HCT116 (cell line): ENCODE measurements around the gene SPOCD1. TPM values are rescaled to one million over a fixed set of nuclear protein-coding genes. Genes with fewer than 3 reads are reported as not detected.

Source experiments
- ATAC-seq: fragments of 200-7000 bp; cut with Tn5 transposase; 2 replicates; pipeline ENCODE4 v1.9.1; 2020; ENCODE audit warnings: mild to moderate bottlenecking, moderate library complexity
- BruUV-seq: library from RNA; stranded (reverse); fragments of 400-500 nt; replicated peaks from 2 replicates; lab custom pipeline; 2021; lab: Mats Ljungman, UMichigan
- CTCF ChIA-PET: fragments of 300-600 bp; sonication (Branson Sonifier 250); formaldehyde crosslinking; loops from one replicate; lab custom pipeline; 2021; ENCODE audit warnings: antibody characterized with exemption; lab: Charles Lee
- POLR2A ChIA-PET: fragments of 300-600, 350-600 bp; sonication (Branson Sonifier 250); formaldehyde crosslinking; loops from one replicate; lab custom pipeline; 2021; ENCODE audit warnings: antibody characterized with exemption; lab: Charles Lee
- RAD21 ChIA-PET, 2 experiments: fragments of 300-600 bp; sonication (Branson Sonifier 250); formaldehyde crosslinking; loops; one replicate each; lab custom pipeline; 2023; ENCODE audit warnings: low total read pairs in 2 of 2; ENCODE audit not compliant: uncharacterized antibody in 2 of 2, unreplicated experiment in 2 of 2, low non-redundant PET in 1 of 2; lab: Charles Lee
- DNase-seq: peaks from one replicate; pipeline ENCODE4 v3.0.0-alpha.2; 2010; ENCODE audit warnings: low read depth, low spot score
- H2AFZ ChIP-seq: fragments of 200-600 bp; shearing (Covaris generic), sonication (generic); 2 replicates; pipeline ENCODE4 v1.6.1; 2017; ENCODE audit warnings: low read depth, mixed run types, mixed read lengths, antibody characterized with exemption, low read length; ENCODE audit not compliant: poor library complexity, severe bottlenecking
- H3K27ac ChIP-seq: 2 replicates; pipeline ENCODE4 v1.5.1; 2012; ENCODE audit warnings: low read depth, low read length
- H3K27me3 ChIP-seq: fragments of 200-600 bp; sonication (generic); 2 replicates; pipeline ENCODE4 v1.6.1; 2016; ENCODE audit warnings: mixed run types, low read length, mixed read lengths; ENCODE audit not compliant: insufficient read depth
- H3K36me3 ChIP-seq, 2 experiments: fragments of 200-500 bp in 1 of 2; fragments of 200-600 bp in 1 of 2; sonication (Bioruptor generic) in 1 of 2; sonication (generic) in 1 of 2; 2 replicates each; pipeline versions ENCODE4 v1.5.1 to v1.6.1; 2014 to 2016; ENCODE audit warnings: low read length in 2 of 2, inconsistent platforms in 1 of 2, mixed read lengths in 1 of 2, mixed run types in 1 of 2; ENCODE audit not compliant: insufficient read depth in 2 of 2, control insufficient read depth in 1 of 2
- H3K4me1 ChIP-seq, 2 experiments: fragments of 200-600 bp in 1 of 2; sonication (generic) in 1 of 2; 2 replicates each; pipeline versions ENCODE4 v1.5.1 to v1.6.1; 2012 to 2017; ENCODE audit warnings: low read length in 2 of 2, inconsistent platforms in 1 of 2, mild to moderate bottlenecking in 1 of 2, mixed read lengths in 1 of 2, mixed run types in 1 of 2, moderate library complexity in 1 of 2; ENCODE audit not compliant: insufficient read depth in 2 of 2, control insufficient read depth in 1 of 2
- H3K4me2 ChIP-seq: fragments of 200-600 bp; sonication (generic); 2 replicates; pipeline ENCODE4 v1.6.1; 2017; ENCODE audit warnings: mixed run types, low read length, mixed read lengths
- H3K4me3 ChIP-seq, 2 experiments: fragments of 200-600 bp in 1 of 2; sonication (generic) in 1 of 2; replicated peaks in 1 of 2; 2 replicates each; pipeline ENCODE4 v1.5.1; 2011 to 2016; ENCODE audit warnings: low read length in 2 of 2, control low read depth in 1 of 2, low read depth in 1 of 2, mild to moderate bottlenecking in 1 of 2, mixed read lengths in 1 of 2, mixed run types in 1 of 2
- H3K79me2 ChIP-seq: fragments of 200-600 bp; sonication (generic); 2 replicates; pipeline ENCODE4 v1.6.1; 2017; ENCODE audit warnings: mild to moderate bottlenecking, mixed run types, low read length, moderate library complexity, mixed read lengths; ENCODE audit not compliant: insufficient read depth
- H3K9ac ChIP-seq: fragments of 200-600 bp; sonication (generic); 2 replicates; pipeline ENCODE4 v1.6.1; 2016; ENCODE audit warnings: low read length, mixed read lengths
- H3K9me2 ChIP-seq: fragments of 200-600 bp; sonication (generic), shearing (Covaris generic); 2 replicates; pipeline ENCODE4 v1.6.1; 2017; ENCODE audit warnings: mixed run types, mild to moderate bottlenecking, moderate library complexity; ENCODE audit not compliant: insufficient read depth
- H3K9me3 ChIP-seq, 2 experiments: fragments of 200-500 bp in 1 of 2; fragments of 200-600 bp in 1 of 2; sonication (Bioruptor generic) in 1 of 2; sonication (generic) in 1 of 2; 2 replicates each; pipeline ENCODE4 v1.6.1; 2014 to 2017; ENCODE audit warnings: low read length in 2 of 2, mixed read lengths in 2 of 2, inconsistent platforms in 1 of 2, low read depth in 1 of 2, mild to moderate bottlenecking in 1 of 2, mixed run types in 1 of 2, moderate library complexity in 1 of 2; ENCODE audit not compliant: control insufficient read depth in 1 of 2, insufficient read depth in 1 of 2
- H4K20me1 ChIP-seq: fragments of 200-600 bp; sonication (generic), shearing (Covaris generic); 2 replicates; pipeline ENCODE4 v1.6.1; 2017; ENCODE audit warnings: mixed run types, mild to moderate bottlenecking, moderate library complexity; ENCODE audit not compliant: insufficient read depth
- RAD21 ChIP-seq: IDR thresholded peaks from 2 replicates; pipeline ENCODE4 v1.6.1; 2012; ENCODE audit warnings: low read depth, mild to moderate bottlenecking
- intact Hi-C: fragments of 100-400 bp; cut with micrococcal nuclease; formaldehyde crosslinking; loops from 2 replicates; pipeline ENCODE4 v1.10.0; 2022
- total RNA-seq: library from RNA; stranded (reverse); gene quantifications from one replicate; pipeline ENCODE4 v1.2.1, GENCODE V29; 2021; ENCODE audit not compliant: unreplicated experiment
- TF ChIP-seq, protein P1 (sequence below): IDR thresholded peaks from 2 replicates; pipeline ENCODE4 v1.6.1; 2012; ENCODE audit warnings: low read depth
- TF ChIP-seq, protein P2 (sequence below), 3 experiments: fragments of 200-600 bp in 1 of 3; sonication (generic) in 1 of 3; IDR thresholded peaks in 2 of 3; conservative IDR thresholded peaks in 1 of 3; 2 replicates each; pipeline ENCODE4 v1.5.1; 2012 to 2017; ENCODE audit warnings: low read depth in 2 of 3, low read length in 2 of 3, antibody characterized with exemption in 1 of 3, borderline replicate concordance in 1 of 3, control low read depth in 1 of 3, mild to moderate bottlenecking in 1 of 3, mixed read lengths in 1 of 3, mixed run types in 1 of 3, moderate library complexity in 1 of 3; ENCODE audit not compliant: insufficient read depth in 1 of 3

The SPOCD1 gene
- total RNA-seq, 1 experiment from 2014 or later, result 5.0 TPM

DNA sequence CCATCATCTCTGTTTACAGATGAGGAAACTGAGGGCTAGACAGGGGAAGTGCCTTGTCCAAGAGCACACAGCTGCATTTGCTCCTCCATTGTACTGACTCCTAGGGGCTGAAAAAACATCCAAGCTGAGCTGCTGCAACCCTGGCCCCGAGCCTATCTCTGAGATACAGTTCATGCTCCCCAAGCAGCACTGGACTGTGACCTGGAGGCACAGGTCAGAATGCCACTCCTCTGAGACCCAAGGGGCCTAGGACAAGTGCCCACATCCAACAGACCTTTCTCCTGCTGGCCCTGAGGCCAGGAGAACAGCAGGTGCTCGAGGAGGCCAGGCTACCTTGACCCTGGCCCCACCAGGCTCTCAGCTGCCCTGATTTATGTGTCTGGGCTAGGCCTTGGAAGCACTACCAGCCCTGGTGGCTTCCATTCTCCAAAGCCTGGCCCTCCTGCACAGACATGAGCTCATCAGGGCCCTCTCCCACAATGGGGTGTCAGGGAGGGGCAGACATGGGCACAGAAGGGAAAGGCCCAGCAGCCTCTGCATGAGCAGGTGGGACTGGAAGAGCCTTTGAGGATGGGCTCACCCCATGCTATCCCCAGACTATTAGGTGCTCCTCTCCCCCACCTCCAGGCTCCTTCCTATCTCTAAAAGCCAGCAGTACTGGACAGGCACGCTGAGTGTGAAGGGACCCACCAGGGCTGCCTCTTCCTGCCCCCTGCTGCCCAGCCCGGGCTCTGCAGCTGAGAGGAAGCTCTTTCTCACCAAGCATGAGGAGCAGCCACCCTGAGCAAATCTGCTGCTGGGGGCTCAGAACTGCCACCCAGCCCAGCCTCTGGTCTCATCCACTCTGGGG, 70.5 kb downstream of the SPOCD1 start:
- RAD21 ChIA-PET, result interaction anchor here (0.6 to 1.8 kb wide), 6 partner anchors 30 to 317 kb away, joined by 3 to 10 read pairs (median 4); no protein-coding TSS in a partner anchor
- Histone ChIP-seq H3K27ac (no peak overlapping the region), H3K9me2 (no peaks in the 10 kb centered on the region), H2AFZ (no peak overlapping the region), H3K9ac (no peak overlapping the region), H3K36me3 (no peaks in the 10 kb centered on the region), H3K4me2 (no peak overlapping the region), H4K20me1 (no peaks in the 10 kb centered on the region), H3K27me3 (no peaks in the 10 kb centered on the region), H3K9me3 (no peaks in the 10 kb centered on the region), H3K4me3 (no peak overlapping the region)
- POLR2A ChIA-PET, result interaction anchor here (1.0 kb wide), 2 partner anchors 15 to 81 kb away, joined by 4 read pairs; no protein-coding TSS in a partner anchor
- DNase-seq, result no peak
- CTCF ChIA-PET, result interaction anchor here (0.6 to 1.9 kb wide), 23 partner anchors 8 to 560 kb away, joined by 3 to 18 read pairs (median 4); partner anchors contain the start of genes KPNA6 and PEF1
- TF ChIP-seq, protein P1, sequence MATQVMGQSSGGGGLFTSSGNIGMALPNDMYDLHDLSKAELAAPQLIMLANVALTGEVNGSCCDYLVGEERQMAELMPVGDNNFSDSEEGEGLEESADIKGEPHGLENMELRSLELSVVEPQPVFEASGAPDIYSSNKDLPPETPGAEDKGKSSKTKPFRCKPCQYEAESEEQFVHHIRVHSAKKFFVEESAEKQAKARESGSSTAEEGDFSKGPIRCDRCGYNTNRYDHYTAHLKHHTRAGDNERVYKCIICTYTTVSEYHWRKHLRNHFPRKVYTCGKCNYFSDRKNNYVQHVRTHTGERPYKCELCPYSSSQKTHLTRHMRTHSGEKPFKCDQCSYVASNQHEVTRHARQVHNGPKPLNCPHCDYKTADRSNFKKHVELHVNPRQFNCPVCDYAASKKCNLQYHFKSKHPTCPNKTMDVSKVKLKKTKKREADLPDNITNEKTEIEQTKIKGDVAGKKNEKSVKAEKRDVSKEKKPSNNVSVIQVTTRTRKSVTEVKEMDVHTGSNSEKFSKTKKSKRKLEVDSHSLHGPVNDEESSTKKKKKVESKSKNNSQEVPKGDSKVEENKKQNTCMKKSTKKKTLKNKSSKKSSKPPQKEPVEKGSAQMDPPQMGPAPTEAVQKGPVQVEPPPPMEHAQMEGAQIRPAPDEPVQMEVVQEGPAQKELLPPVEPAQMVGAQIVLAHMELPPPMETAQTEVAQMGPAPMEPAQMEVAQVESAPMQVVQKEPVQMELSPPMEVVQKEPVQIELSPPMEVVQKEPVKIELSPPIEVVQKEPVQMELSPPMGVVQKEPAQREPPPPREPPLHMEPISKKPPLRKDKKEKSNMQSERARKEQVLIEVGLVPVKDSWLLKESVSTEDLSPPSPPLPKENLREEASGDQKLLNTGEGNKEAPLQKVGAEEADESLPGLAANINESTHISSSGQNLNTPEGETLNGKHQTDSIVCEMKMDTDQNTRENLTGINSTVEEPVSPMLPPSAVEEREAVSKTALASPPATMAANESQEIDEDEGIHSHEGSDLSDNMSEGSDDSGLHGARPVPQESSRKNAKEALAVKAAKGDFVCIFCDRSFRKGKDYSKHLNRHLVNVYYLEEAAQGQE, result no peak
- TF ChIP-seq, protein P2, sequence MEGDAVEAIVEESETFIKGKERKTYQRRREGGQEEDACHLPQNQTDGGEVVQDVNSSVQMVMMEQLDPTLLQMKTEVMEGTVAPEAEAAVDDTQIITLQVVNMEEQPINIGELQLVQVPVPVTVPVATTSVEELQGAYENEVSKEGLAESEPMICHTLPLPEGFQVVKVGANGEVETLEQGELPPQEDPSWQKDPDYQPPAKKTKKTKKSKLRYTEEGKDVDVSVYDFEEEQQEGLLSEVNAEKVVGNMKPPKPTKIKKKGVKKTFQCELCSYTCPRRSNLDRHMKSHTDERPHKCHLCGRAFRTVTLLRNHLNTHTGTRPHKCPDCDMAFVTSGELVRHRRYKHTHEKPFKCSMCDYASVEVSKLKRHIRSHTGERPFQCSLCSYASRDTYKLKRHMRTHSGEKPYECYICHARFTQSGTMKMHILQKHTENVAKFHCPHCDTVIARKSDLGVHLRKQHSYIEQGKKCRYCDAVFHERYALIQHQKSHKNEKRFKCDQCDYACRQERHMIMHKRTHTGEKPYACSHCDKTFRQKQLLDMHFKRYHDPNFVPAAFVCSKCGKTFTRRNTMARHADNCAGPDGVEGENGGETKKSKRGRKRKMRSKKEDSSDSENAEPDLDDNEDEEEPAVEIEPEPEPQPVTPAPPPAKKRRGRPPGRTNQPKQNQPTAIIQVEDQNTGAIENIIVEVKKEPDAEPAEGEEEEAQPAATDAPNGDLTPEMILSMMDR (IDR thresholded peaks at IDR 0.05 in 2 of 3, conservative IDR thresholded peaks at IDR 0.05 in 1 of 3; ENCODE audit: borderline replicate concordance in 1 of 3, insufficient read depth in 1 of 3, low read depth in 2 of 3, low read length in 2 of 3), result peak; percentile 73 to 83 (median 80); a peak in 5 of 6 replicates
- peak; percentile 82 for TF ChIP-seq RAD21
- TF ChIP-seq, all 23 proteins: peak for 2
- BruUV-seq, result no TSS peak
- Histone ChIP-seq H3K79me2 (no peaks in the 10 kb centered on the region), H3K4me1 (peaks cover 7 to 8% of the 10 kb centered on the region in 2 experiments; a peak in 3 of 4 replicates)
- peak; percentile 95 for ATAC-seq
- intact Hi-C loops, result loop anchor here (1.0 kb wide), 1 partner anchor 81 kb away; no protein-coding TSS in a partner anchor
